GM23248 (cell line): ENCODE results near the gene ZNF778.

Experiments
- EZH2 ChIP-seq: fragments of 200-600 bp; sonication (generic); IDR thresholded peaks from 2 replicates; pipeline ENCODE4 v1.6.1; 2018; ENCODE audit warnings: antibody characterized with exemption, mild to moderate bottlenecking; ENCODE audit not compliant: insufficient read depth, poor library complexity, severe bottlenecking
- EZH2phosphoT487 ChIP-seq: fragments of 200-600 bp; sonication (generic); IDR thresholded peaks from 2 replicates; pipeline ENCODE4 v1.6.1; 2018; ENCODE audit warnings: antibody characterized with exemption, moderate library complexity, mild to moderate bottlenecking, low read depth; ENCODE audit not compliant: insufficient read depth

GRCh38 chr16:89176717-89177116 is 40.8 kb upstream of the ZNF778 start:
- TF ChIP-seq EZH2 (no peak), EZH2phosphoT487 (no peak)
